HepG2 (cell line): ENCODE results near the gene MFNG. TPM values are rescaled to one million over a fixed set of nuclear protein-coding genes. Genes with fewer than 3 reads are reported as not detected.

ENCODE experiments used
- AHDC1 ChIP-seq: sonication (generic); formaldehyde crosslinking; IDR thresholded peaks from 2 replicates; pipeline ENCODE4 v1.5.1; 2020; ENCODE audit warnings: mild to moderate bottlenecking, missing genetic modification reagents, borderline replicate concordance
- ARHGAP35 ChIP-seq: sonication (generic); formaldehyde crosslinking; IDR thresholded peaks from 2 replicates; pipeline ENCODE4 v1.9.0; 2022; ENCODE audit warnings: mild to moderate bottlenecking, inconsistent platforms, moderate library complexity, missing genetic modification reagents, borderline replicate concordance
- CCDC6 ChIP-seq: sonication (generic); formaldehyde crosslinking; IDR thresholded peaks from 2 replicates; pipeline ENCODE4 v1.8.1; 2022; ENCODE audit warnings: mild to moderate bottlenecking, missing genetic modification reagents, moderate library complexity
- CSRNP1 ChIP-seq: sonication (generic); formaldehyde crosslinking; IDR thresholded peaks from 2 replicates; pipeline ENCODE4 v1.8.1; 2023; ENCODE audit warnings: mild to moderate bottlenecking, missing genetic modification reagents
- GFI1 ChIP-seq: sonication (generic); formaldehyde crosslinking; IDR thresholded peaks from 2 replicates; pipeline ENCODE4 v1.5.0; 2020; ENCODE audit warnings: missing genetic modification reagents, mild to moderate bottlenecking, borderline replicate concordance
- HNF1A ChIP-seq, 2 experiments: sonication (generic) in 1 of 2; formaldehyde crosslinking in 1 of 2; IDR thresholded peaks; 2 replicates each; pipeline versions ENCODE4 v1.4.0 to v1.6.1; 2016 to 2020; ENCODE audit warnings: borderline replicate concordance in 1 of 2, low read depth in 1 of 2, mild to moderate bottlenecking in 1 of 2, missing genetic modification reagents in 1 of 2
- RARA ChIP-seq: IDR thresholded peaks from 2 replicates; pipeline ENCODE4 v1.6.1; 2016; ENCODE audit warnings: missing genetic modification reagents, missing compliant biosample characterization
- SNAPC5 ChIP-seq: sonication (generic); formaldehyde crosslinking; IDR thresholded peaks from 2 replicates; pipeline ENCODE4 v1.8.1; 2023; ENCODE audit warnings: mild to moderate bottlenecking, missing genetic modification reagents, borderline replicate concordance
- TRAFD1 ChIP-seq: sonication (generic); formaldehyde crosslinking; IDR thresholded peaks from 2 replicates; pipeline ENCODE4 v1.5.1; 2020; ENCODE audit warnings: missing genetic modification reagents, mild to moderate bottlenecking, borderline replicate concordance
- ZNF44 ChIP-seq: sonication (generic); formaldehyde crosslinking; IDR thresholded peaks from 2 replicates; pipeline ENCODE4 v1.5.1; 2020; ENCODE audit warnings: mild to moderate bottlenecking, missing genetic modification reagents
- ZNF775 ChIP-seq: sonication (generic); formaldehyde crosslinking; IDR thresholded peaks from 2 replicates; pipeline ENCODE4 v1.4.0; 2020; ENCODE audit warnings: missing genetic modification reagents, mild to moderate bottlenecking, moderate library complexity, borderline replicate concordance
- polyA plus RNA-seq, 8 experiments: library from polyadenylated mRNA; depleted of rRNA in 3 of 8; stranded (reverse) in 7 of 8; unstranded in 1 of 8; fragments of >200 nt; fragmentation: Illumina TruSeq in 4 of 8; extraction: Trizol in 4 of 8; gene quantifications; 2 replicates each; pipeline versions ENCODE4 v1.2.1 to v1.2.3, GENCODE V29; 2011 to 2016; ENCODE audit warnings: low read depth in 4 of 8, missing spikeins in 1 of 8, mixed read lengths in 1 of 8; ENCODE audit not compliant: insufficient read depth in 1 of 8
- total RNA-seq, 5 experiments: library from RNA; depleted of rRNA; stranded (reverse); fragments of >200 nt; fragmentation: Illumina TruSeq; extraction: Trizol; gene quantifications; 2 replicates each; pipeline ENCODE4 v1.2.3, GENCODE V29; 2016; ENCODE audit warnings: low read depth in 1 of 5

MFNG gene
- total and polyA plus RNA-seq, 2 of the 13 experiments (the other 11 are each of a cell fraction or from before 2014, with no cell fraction given) = 1.0 to 11.7 TPM

GRCh38 chr22:37488337-37489135 lies 2.4 kb upstream of the MFNG start (continued):
- TF ChIP-seq SNAPC5 (CRISPR knock-in tag) = no peak
- peak; percentile 72 for TF ChIP-seq RARA (CRISPR knock-in tag)
- TF ChIP-seq AHDC1 (CRISPR knock-in tag) = peak; percentile 27; the same call in 1 of the 2 replicates
- peak; percentile 27; the same call in 1 of the 2 replicates for TF ChIP-seq CSRNP1 (CRISPR knock-in tag)
- no peak for TF ChIP-seq CCDC6 (CRISPR knock-in tag)
- TF ChIP-seq ZNF44 (CRISPR knock-in tag) = 0 out of 2 replicates have a peak, but pooled peaks have one; percentile 51
- TF ChIP-seq GFI1 (CRISPR knock-in tag) = no peak
- no peak for TF ChIP-seq ZNF775 (CRISPR knock-in tag)
- no peak for TF ChIP-seq ARHGAP35
- no peak for TF ChIP-seq HNF1A (IDR thresholded peaks at IDR 0.05; ENCODE audit: low read depth)
- peak; percentile 52; the same call in 1 of the 2 replicates for TF ChIP-seq HNF1A (CRISPR knock-in tag; IDR thresholded peaks at IDR 0.05; ENCODE audit: borderline replicate concordance)
- no peak for TF ChIP-seq TRAFD1
